DMS79 treated with DMSO at 0.1 percent for 48 hours (cell line): ENCODE measurements around the gene TAC3.
"Not testable (repeated sequence)": the region's sequence is repeated elsewhere in the genome, so short reads cannot be mapped to it uniquely, and the experiment has no call there.

ENCODE experiments used
- DNase-seq: peaks from one replicate; lab custom pipeline; 2025; lab: John Stamatoyannopoulos, UW

The TAC3 gene

DNA sequence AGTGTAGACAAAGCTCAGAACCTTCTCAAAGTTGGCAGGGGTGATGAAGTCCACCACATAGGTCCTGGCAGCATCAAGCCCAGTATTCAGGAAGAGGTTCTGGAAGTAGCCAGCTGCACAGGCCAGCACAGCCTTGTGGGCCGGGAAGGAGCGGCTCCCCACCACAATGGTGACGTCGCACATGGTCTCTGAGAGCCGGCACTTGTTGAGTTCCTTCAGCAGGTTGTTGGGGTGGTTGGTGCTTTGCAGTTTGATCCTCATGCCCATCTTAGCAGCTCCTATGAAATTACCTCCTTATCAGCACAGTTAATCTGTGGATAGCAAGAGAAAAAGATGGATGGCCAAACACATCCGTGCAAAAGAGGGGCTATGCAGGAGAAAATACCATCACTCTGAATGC, 11.7 kb downstream of the TAC3 start:
- no peak for DNase-seq

DNA sequence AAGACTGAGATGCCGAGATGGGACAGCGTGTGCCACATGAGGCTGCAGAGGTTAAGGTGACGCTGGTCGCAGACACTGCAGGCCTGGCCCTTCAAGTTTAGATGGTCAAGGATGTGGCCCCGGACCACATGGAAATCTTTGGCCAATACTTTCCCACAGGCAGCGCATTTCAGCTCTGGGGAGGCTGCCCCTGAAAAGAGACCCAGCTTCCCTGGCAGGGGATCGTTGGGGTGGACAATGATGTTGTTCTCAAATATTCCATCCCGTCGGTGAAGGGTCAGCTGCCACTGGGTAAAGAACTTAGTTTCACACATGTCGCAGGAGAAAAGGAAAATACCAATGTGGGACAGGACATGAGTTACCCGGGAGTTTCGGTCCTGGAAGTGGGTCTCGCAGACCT, 12.9 kb downstream of the TAC3 start:
- DNase-seq: no peak

DNA sequence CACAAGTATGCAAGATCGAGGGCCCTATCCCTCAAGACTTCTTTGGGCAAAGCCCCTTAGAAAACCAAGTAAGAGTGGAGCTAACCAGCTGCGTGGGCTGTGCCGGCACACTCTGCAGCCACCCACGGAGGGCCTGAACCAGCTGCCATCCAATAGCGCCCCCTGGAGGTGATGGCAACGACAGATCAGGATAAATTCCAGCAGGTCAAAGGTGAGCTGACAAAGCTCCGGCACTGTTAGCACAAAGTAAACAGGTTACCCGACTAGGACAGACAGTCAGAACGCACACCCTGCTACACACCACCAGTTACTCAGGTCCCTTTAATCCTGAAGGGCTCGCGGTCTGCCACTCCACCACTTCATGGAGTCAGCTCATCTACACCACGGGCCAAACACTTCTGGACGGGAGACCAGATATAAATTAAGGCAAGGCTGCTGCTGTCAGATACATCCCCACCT, 14.9 kb downstream of the TAC3 start:
- DNase-seq: no peak

DNA sequence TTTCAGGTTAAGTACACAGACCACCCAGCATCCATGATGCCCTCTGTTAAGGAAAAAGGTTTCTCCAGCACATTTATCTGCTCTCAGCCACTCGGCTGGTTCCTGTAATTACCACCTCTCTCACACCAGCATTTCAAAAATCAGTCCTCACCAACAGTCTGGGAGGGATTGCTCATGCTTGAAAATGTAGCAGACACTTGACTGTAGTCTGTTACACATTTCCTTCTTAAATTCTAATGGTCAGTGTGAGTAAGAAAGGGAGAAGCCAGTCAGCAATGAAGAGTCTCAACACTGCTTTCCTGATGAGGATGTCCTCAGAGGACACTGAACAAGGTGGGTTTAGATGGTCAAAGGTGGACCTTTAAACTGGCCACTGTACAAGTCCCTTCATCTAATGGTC, 15.9 kb downstream of the TAC3 start:
- no peak for DNase-seq

DNA sequence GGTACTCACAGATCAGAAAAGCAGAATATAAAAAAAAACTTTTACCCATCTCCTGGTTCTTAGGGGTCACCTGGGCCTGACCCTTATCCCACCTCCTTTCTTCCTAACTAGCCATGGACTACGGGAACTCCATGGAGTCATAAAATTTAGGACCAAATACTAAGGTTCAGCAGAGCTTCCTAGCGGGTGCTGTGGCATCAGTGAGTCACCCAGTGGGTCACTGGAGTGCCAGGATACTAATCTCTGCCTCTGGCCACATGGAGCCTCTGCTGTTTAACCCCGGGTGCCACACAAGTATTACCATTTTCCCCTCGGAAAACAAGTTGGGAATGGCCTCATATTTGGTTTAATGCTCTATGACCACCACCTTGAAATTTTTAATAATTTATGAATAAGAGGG, 16.9 kb downstream of the TAC3 start:
- DNase-seq: no peak

DNA sequence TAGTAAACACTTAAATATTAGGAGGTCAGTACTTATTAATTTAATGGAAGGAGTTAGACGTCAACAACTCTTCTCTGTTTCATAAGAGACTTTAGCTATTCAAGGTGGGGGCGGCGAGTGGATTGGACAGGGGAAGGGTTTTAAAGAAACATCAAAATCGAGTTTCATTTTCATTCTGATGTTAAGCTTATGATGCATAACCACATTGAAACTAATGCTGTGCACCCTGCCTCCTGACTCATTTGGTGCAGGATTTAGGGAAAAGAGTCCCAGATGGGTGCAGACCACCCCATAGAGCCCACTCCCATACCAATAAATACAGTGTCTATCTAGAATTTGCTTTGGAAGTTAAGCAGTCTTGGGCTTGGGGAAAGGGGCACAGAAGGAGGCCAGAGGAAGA, 17.3 kb downstream of the TAC3 start:
- DNase-seq: no peak

DNA sequence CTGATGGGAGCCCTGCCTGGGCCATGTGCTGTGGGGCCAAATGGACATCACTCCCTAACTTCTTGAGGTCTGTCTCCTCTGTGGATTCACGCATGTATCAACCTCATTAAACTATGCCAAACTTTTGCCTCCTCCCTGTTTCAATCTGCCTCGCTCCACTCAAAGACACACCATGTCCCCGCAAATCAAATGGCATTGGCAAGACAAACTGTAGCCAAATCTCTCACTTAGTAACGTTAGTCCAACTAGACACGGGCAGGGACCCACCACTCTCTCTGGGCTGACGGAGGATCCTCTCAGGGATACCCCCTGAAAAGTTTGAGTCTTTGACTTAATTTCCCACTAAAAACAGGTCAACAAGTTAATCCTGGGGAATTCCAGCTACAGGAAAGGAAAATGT, 18.0 kb downstream of the TAC3 start:
- DNase-seq: no peak

DNA sequence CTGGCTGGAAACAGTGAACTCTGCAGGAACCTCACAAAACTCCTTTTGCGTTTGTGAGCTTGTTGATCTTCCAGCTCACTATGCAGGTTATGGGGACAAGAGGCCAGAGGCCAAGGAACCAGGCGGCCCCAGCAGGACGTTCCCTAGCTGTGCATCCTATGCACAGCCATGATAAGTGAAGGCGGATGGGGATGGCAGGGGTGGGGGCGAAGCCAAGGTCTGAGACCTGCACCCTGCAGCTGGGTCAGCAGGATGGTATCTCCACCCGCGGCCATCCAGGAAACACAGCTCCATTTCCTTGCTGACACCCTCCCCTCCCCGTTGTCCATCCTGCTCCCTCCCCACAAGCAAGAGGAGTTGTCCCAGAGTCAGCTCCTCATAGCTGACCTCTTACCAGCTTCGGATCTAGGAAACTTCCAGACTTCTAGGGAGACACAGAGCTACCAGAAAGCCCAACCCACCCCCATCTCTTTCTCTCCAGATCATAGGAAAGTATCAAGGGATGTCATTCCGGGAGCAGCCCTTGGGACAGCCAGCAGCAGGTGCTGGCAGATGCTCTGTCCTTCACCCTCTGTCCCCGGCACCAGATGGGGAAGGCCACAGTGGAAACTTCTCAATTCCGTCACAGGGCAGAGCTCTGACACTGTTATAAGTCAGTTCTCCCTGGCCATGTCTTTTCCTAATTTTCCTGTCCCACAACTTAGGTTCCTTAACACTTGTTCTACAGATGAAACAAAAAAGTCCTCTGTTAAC, 19.4 kb downstream of the TAC3 start:
- DNase-seq: no peak

DNA sequence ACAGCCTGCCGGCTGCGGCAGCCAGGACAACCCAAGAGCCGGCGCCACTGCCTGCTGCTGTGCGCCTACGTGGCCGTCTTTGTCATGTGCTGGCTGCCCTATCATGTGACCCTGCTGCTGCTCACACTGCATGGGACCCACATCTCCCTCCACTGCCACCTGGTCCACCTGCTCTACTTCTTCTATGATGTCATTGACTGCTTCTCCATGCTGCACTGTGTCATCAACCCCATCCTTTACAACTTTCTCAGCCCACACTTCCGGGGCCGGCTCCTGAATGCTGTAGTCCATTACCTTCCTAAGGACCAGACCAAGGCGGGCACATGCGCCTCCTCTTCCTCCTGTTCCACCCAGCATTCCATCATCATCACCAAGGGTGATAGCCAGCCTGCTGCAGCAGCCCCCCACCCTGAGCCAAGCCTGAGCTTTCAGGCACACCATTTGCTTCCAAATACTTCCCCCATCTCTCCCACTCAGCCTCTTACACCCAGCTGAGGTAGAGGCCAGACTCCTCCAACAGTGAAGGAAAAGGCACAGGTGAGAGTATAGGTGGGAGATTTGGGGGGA, 20.3 kb downstream of the TAC3 start:
- DNase-seq: no peak

DNA sequence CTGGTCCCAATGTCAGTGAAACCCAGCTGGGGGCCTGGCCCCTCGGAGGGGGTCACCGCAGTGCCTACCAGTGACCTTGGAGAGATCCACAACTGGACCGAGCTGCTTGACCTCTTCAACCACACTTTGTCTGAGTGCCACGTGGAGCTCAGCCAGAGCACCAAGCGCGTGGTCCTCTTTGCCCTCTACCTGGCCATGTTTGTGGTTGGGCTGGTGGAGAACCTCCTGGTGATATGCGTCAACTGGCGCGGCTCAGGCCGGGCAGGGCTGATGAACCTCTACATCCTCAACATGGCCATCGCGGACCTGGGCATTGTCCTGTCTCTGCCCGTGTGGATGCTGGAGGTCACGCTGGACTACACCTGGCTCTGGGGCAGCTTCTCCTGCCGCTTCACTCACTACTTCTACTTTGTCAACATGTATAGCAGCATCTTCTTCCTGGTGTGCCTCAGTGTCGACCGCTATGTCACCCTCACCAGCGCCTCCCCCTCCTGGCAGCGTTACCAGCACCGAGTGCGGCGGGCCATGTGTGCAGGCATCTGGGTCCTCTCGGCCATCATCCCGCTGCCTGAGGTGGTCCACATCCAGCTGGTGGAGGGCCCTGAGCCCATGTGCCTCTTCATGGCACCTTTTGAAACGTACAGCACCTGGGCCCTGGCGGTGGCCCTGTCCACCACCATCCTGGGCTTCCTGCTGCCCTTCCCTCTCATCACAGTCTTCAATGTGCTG, 21.0 kb downstream of the TAC3 start:
- DNase-seq: no peak

DNA sequence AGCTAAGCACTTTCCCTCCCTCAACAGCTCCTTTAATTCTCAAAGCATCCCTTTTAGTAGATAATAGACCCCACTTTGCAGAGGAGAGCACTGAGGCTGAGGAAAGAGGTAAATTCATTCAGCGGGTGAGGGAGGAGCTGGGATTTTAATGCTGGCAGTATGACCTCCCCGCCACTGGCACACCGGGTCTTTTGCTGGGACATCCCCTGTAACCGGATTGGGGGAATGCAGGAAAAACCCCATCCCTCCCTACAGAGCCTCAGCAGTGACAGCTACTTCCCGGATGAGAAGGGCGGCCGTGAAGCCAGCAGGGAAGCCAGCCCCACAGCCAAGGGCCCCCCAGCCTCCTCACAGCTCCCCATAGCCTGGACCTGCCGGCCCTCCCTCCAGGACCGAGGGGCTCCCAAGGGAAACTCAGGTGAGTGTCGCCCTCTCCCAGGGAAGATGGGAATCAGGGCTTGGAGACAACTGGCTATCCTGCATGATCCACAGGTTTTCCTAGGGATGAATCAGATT, 22.0 kb downstream of the TAC3 start:
- no peak for DNase-seq

DNA sequence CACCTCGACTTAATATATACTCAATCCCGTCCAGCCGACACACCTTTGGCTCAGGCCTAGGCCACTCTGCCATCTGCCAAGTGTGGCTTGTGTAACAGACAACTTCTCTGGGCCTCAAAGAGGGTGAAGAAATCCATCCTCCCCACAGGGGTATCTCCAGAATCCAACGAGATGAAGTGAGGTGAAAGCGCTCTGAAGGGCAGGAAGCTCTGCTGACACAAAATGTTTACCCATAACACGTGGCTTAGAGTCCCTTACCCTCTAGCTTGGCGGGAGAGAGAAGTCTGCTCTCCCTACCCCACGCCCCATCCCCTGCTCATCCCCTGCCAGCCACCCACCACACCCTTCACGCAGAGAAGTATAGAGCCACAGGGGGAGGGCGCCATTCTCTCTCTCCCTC, 23.0 kb downstream of the TAC3 start:
- DNase-seq: no peak

DNA sequence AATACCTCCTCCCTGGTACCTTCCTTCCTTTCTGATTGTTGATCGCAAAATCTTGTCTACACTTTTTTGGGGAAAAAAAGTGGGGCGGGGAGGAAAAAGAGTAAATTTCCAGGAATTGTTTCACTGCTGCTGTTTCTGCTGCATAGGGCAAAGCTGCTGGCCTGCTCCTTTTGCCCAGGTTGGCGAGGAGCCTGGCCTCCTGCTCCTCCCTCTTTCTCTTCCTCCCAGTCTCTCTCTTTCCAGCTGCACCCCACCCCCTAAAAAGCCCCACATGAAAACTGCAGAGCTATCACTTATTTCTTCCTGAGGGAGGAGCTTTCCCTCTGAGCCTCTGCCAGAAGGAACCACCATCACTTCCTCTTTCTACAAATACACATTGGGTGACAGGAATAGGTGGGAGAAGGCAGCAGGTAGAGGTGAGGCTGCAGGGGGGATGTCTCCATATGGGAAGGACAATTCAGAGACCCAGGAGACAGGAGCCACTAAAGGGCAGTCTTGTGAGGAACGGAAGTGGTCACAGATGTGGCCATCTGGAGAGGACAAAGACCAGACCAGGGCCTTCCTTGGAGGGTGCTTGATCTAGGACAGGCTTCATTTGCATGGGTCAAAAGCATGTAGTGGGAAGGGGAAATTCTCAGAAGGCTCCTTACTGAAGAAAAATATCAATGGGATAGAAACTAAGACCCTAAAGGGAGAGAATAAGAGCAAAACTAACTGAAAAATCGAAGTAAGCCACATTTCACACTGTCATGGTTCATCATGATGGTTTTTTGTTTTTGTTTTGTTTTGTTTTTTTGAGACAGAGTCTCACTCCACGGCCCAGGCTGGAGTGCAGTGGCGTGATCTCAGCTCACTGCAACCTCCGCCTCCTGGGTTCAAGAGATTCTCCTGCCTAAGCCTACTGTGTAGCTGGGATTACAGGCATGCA, 24.7 kb downstream of the TAC3 start:
- no peak for DNase-seq

DNA sequence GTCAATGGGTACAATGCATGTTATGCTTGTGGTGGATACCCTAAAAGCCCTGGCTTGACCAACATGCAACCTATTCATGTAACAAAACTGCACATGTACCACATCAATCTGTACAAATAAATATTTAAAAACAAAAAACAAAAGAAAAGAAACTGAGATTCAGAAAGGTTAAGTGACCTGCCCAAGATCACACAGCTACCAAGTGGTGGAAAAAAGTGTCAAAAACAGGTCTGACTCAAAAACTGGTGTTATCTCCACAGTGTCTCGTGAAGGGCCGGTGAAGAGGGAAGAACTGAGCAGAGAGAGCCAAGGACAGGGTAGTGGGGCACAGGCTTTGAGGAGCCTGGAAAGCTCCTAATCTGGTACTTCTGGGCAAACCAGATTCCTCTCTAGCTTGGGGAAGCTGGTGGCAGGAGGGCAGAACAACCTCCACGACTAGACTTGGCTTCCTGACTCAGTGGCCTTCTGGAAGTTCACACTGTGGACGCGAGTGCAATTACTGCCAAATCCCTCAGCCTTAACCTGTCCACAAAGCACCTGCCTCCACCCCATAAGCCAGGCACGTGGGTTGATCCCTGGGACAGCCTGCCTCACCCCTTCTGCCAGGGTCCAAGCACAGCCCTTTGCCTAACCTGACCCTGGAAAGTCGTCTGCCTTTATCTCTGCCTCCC, 25.5 kb downstream of the TAC3 start:
- no peak for DNase-seq

DNA sequence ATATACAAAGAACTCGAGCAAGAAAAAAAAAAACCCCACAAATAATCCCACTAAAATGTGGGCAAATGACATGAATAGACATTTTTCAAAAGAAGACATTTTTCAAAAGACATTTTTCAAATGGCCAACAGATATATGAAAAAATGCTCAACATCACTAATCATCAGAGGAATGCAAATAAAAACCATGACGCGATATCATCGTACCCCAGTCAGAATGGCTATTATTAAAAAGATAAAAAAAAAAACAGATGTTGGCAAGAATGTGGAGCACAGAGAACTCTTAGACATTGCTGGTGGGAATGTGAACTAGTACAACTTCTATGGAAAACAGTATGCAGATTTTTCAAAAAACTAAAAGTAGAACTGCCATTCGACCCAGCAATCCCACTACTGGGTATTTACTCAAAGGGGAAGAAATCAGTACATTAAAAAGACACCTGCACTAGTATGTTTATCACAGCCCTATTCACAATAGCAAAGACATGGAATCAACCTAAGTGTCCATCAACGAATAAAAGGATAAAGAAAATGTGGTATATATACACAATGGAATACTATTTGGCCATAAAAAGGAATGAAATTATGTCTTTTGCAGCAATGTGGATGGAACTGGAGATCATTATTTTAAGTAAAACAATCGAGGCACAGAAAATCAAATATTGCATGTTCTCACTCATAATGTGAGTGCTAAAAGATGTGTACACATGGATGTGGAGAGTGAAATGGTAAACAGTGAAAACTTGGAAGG, 26.3 kb downstream of the TAC3 start:
- no peak for DNase-seq

DNA sequence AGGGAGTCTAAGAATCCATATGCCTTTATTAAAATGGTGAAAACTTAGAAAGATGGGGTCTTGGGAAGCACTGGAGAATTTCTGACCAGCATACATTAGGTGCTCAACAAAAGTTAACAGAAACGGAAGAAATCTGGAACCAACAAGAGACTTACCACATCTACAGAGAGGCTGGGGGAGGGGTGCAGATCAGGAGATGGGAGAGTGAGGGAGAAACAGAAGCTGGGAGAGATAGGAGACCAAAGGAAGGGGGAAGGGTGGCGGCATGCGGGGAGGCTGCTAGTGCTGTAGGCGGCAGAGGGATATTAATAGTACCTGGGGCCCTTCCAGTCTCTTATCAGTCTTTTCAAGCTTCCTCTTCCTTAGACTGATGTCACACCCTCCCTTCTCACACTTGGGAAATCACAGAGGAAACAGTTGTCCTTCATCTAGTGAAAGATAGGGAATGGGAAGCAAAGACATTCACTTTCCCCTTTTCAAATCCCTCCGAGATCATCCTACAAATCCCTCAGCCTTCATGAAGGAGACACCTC, 28.1 kb downstream of the TAC3 start:
- no peak for DNase-seq

DNA sequence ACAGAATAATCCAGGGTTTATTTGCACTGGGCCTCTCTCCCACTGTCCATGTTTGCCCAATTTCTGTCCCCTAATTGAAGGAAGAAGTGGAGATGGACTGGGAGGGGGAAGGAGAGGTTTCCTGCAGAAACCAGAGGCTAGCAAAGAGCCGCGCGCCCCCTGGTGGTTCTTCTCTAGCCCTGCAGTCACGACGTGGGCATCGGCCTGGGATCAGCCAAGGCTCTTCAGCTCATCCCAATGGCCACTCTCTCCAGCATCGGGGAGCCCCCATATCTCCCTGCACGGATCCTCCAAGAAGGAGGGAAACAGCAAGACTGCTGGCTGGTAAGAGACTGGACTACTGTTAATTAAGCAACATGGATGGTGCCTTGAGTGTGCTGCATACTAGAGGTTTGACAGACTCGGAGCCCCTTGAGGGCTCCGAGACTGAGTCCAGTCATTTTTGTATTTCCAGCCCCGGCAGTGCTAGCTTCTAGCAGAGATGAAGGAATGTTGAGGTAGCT, 28.7 kb downstream of the TAC3 start:
- DNase-seq: peak; percentile 33

DNA sequence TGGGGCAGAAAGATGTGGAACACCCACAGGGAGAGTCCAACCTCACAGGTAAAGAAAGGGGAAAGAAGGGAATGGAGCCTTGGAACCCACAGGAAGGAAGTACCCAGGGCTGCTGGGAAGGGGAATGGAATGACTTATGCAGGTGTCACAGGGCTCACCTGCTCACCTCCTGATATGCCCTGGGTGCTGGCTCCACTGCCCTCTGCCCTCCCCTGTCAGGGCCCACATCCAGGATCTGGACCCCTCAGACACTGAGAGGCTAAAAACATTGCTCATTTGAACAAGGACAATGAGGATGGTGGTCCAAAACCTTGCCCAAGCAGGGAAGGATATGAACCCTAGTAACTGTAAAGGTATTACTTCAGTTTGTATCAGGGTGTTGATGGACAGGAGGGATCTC, 29.3 kb downstream of the TAC3 start:
- DNase-seq: no peak

DNA sequence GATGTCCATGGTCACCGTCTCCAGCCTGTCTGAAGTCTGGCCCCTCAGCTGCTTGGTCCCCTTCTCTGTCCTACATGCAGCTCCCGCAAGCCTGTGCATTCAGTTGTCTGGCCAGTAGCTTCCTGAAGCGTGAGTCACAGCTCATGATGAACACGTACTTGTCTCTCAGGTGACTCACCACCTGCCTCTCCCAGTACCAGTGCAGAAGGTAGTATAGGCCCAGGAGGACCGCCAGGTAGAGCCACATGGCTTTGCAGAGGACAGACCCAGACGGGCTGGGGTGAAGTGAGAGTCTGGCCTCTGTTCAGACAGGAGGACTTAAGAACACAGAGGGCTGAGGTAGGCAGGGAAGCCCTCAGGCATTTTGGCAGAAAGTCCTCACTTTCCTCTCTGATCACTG, 30.6 kb downstream of the TAC3 start:
- not testable (repeated sequence) for DNase-seq

DNA sequence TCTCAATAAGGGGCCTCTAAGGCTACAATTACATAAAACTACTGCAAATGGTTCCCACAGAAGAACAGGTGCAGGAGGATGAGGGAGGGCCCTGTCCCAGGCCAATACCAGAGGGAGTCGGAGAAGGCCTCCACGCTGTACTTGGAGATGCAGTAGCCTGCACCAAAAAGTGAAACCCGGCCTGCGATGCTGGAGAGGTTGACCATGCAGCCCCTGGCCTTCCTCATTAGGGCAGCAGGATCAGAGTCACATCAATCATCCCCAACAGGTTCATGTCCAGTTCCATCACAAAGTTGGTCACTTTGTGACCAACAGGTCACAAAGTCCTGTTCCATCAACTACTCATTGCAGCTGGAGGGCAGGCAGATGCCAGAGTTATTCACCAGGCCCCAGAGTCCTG, 32.9 kb downstream of the TAC3 start:
- no peak for DNase-seq
